Motor neuron (in vitro differentiated cells): ENCODE results near the gene WDR20. TPM values are rescaled to one million over a fixed set of nuclear protein-coding genes. Genes with fewer than 3 reads are reported as not detected.
"Not testable (repeated sequence)": the region's sequence is repeated elsewhere in the genome, so short reads cannot be mapped to it uniquely, and the experiment has no call there.

Experiments
- ATAC-seq, 8 experiments: fragments of 200-7000 bp; cut with Tn5 transposase; replicated peaks in 6 of 8; 2 replicates each; pipeline ENCODE4 v1.8.0; 2021; ENCODE audit warnings: mild to moderate bottlenecking in 8 of 8, moderate library complexity in 8 of 8
- H3K27ac ChIP-seq, 2 donors: fragments of 250-450 bp; sonication (Bioruptor Pico); 2 replicates each; pipeline ENCODE4 v1.9.0; 2021; ENCODE audit warnings: antibody characterized with exemption in 2 of 2, mild to moderate bottlenecking in 2 of 2, moderate library complexity in 1 of 2
- H3K4me1 ChIP-seq, 2 donors: fragments of 250-450 bp; sonication (Bioruptor Pico); replicated peaks in 1 of 2; 2 replicates each; pipeline ENCODE4 v1.6.1; 2021; ENCODE audit warnings: antibody characterized with exemption in 2 of 2, mild to moderate bottlenecking in 2 of 2, moderate library complexity in 1 of 2
- H3K4me3 ChIP-seq, 5 donors: fragments of 250-450 bp; sonication (Bioruptor Pico); 2 replicates each; pipeline ENCODE4 v1.9.0; 2021; ENCODE audit warnings: antibody characterized with exemption in 5 of 5, mild to moderate bottlenecking in 5 of 5, moderate library complexity in 4 of 5
- WGBS, 10 experiments: fragments of 450-650 bp; shearing (Covaris generic); methylation state at CpG; one replicate each; pipeline ENCODE4 v1.0.0; 2022; 5-methylcytosine and 5-hydroxymethylcytosine counted together
- in situ Hi-C, 9 experiments: fragments of 400-800 bp; cut with MboI; loops; one replicate each; pipeline ENCODE4 v1.15.0; 2021; ENCODE audit warnings: low sequenced_read_pairs in 9 of 9, low pct_unique_long_range_greater_than_20kb in 2 of 9; ENCODE audit not compliant: unreplicated experiment in 9 of 9
- total RNA-seq, 8 experiments: library from RNA; unstranded; fragments of 300-600 nt; gene quantifications; 2 replicates each; pipeline versions ENCODE4 v1.2.3 to v1.2.4, GENCODE V29; 2022

The WDR20 gene
- total RNA-seq, 8 experiments from 2014 or later: 15.6 to 32.3 (median 24.8) TPM

- ATAC-seq: no peak
- WGBS, 10 experiments: 30 to 100% (median 64%) methylated on average over 1 to 3 of the region's 3 CpGs; no CpG with 5 or more reads in 2 of the 10 experiments
- H3K4me3 ChIP-seq: no peak overlapping the region
- no peak overlapping the region for H3K27ac ChIP-seq
- in situ Hi-C loops: loop anchor here in 2 of 9 experiments (25.0 kb wide), 2 partner anchors 201 to 399 kb away; partner anchors contain the start of genes MOK (in 1 of the 2) and ZNF839 (in 1 of the 2)
- no peaks in the 10 kb centered on the region for H3K4me1 ChIP-seq
These were observed 28.6 kb upstream of the WDR20 start for GRCh38 chr14:102111101-102111500.

GRCh38 chr14:102116361-102117180, 23.1 kb upstream of the WDR20 start:
- in situ Hi-C loops: loop anchor here in 2 of 9 experiments (25.0 kb wide), 2 partner anchors 196 to 404 kb away; partner anchors contain the start of genes MOK (in 1 of the 2) and ZNF839 (in 1 of the 2)
- ATAC-seq: no peak
- 81 to 100% (median 90%) methylated on average over 1 to 5 of the region's 13 CpGs; no CpG with 5 or more reads in 5 of the 10 experiments for WGBS, 10 experiments
- no peaks in the 10 kb centered on the region for H3K4me1 ChIP-seq
- H3K4me3 ChIP-seq: no peak overlapping the region
- H3K27ac ChIP-seq: no peak overlapping the region

GRCh38 chr14:102117852-102118251, 21.8 kb upstream of the WDR20 start:
- Histone ChIP-seq H3K4me3 (no peak overlapping the region), H3K4me1 (no peaks in the 10 kb centered on the region), H3K27ac (no peak overlapping the region)
- 80 to 100% (median 80%) methylated on average over 1 to 3 of the region's 3 CpGs; no CpG with 5 or more reads in 5 of the 10 experiments for WGBS, 10 experiments
- in situ Hi-C loops: loop anchor here in 2 of 9 experiments (25.0 kb wide), 2 partner anchors 194 to 406 kb away; partner anchors contain the start of genes MOK (in 1 of the 2) and ZNF839 (in 1 of the 2)
- no peak for ATAC-seq

GRCh38 chr14:102120888-102121287, 18.8 kb upstream of the WDR20 start:
- in situ Hi-C loops: loop anchor here in 2 of 9 experiments (25.0 kb wide), 2 partner anchors 191 to 409 kb away; partner anchors contain the start of genes MOK (in 1 of the 2) and ZNF839 (in 1 of the 2)
- no peak overlapping the region for H3K4me3 ChIP-seq
- no peaks in the 10 kb centered on the region for H3K4me1 ChIP-seq
- H3K27ac ChIP-seq: no peak overlapping the region
- ATAC-seq: peak in 1 of 8 experiments; percentile 33
- WGBS, 10 experiments: 40 to 100% (median 67%) methylated on average over 1 of the region's 1 CpG; no CpG with 5 or more reads in 6 of the 10 experiments

GRCh38 chr14:102121567-102121966, 18.1 kb upstream of the WDR20 start:
- 0 to 100% (median 60%) methylated on average over 1 of the region's 1 CpG; no CpG with 5 or more reads in 1 of the 10 experiments for WGBS, 10 experiments
- Histone ChIP-seq H3K4me3 (no peak overlapping the region), H3K27ac (no peak overlapping the region), H3K4me1 (no peaks in the 10 kb centered on the region)
- in situ Hi-C loops: loop anchor here in 2 of 9 experiments (25.0 kb wide), 2 partner anchors 191 to 409 kb away; partner anchors contain the start of genes MOK (in 1 of the 2) and ZNF839 (in 1 of the 2)
- no peak for ATAC-seq

GRCh38 chr14:102124419-102124818, 15.3 kb upstream of the WDR20 start:
- ATAC-seq: no peak
- H3K4me3 ChIP-seq: no peak overlapping the region
- H3K27ac ChIP-seq: no peak overlapping the region
- no peaks in the 10 kb centered on the region for H3K4me1 ChIP-seq
- in situ Hi-C loops: loop anchor here in 2 of 9 experiments (25.0 kb wide), 2 partner anchors 188 to 412 kb away; partner anchors contain the start of genes MOK (in 1 of the 2) and ZNF839 (in 1 of the 2)

GRCh38 chr14:102125546-102125945, 14.2 kb upstream of the WDR20 start:
- Histone ChIP-seq H3K4me1 (no peaks in the 10 kb centered on the region), H3K4me3 (no peak overlapping the region), H3K27ac (no peak overlapping the region)
- WGBS, 10 experiments: 13 to 100% (median 74%) methylated on average over 1 to 5 of the region's 5 CpGs; no CpG with 5 or more reads in 1 of the 10 experiments
- in situ Hi-C loops: no loop called here
- ATAC-seq: peak in 1 of 8 experiments; percentile 62

GRCh38 chr14:102126807-102127455, 12.8 kb upstream of the WDR20 start:
- ATAC-seq: no peak
- Histone ChIP-seq H3K4me1 (no peaks in the 10 kb centered on the region), H3K27ac (no peak overlapping the region), H3K4me3 (no peak overlapping the region)
- 0 to 100% (median 80%) methylated on average over 1 to 5 of the region's 5 CpGs for WGBS, 10 experiments
- in situ Hi-C loops: no loop called here

GRCh38 chr14:102131741-102132140, 8.0 kb upstream of the WDR20 start:
- H3K4me3 ChIP-seq: no peak overlapping the region
- H3K27ac ChIP-seq: no peak overlapping the region
- in situ Hi-C loops: no loop called here
- 82 to 90% (median 83%) methylated on average over 1 to 6 of the region's 6 CpGs; no CpG with 5 or more reads in 7 of the 10 experiments for WGBS, 10 experiments
- no peaks in the 10 kb centered on the region for H3K4me1 ChIP-seq
- ATAC-seq: no peak

- WGBS, 10 experiments: 20 to 100% (median 93%) methylated on average over 1 to 6 of the region's 9 CpGs; no CpG with 5 or more reads in 3 of the 10 experiments
- in situ Hi-C loops, ATAC-seq, H3K27ac ChIP-seq, H3K4me3 ChIP-seq, H3K4me1 ChIP-seq: not testable (repeated sequence)
These were observed 5.7 kb upstream of the WDR20 start for GRCh38 chr14:102134021-102134420.

- H3K27ac ChIP-seq, in situ Hi-C loops, H3K4me1 ChIP-seq, H3K4me3 ChIP-seq, ATAC-seq: not testable (repeated sequence)
- WGBS, 10 experiments: 86 to 100% (median 88%) methylated on average over 1 to 5 of the region's 10 CpGs; no CpG with 5 or more reads in 7 of the 10 experiments
These were observed 5.0 kb upstream of the WDR20 start for GRCh38 chr14:102134719-102135118.

GRCh38 chr14:102135456-102135855, 4.2 kb upstream of the WDR20 start:
- H3K4me3 ChIP-seq, H3K4me1 ChIP-seq, in situ Hi-C loops, ATAC-seq, H3K27ac ChIP-seq: not testable (repeated sequence)
- WGBS, 10 experiments: no CpG with 5 or more reads among the region's 30 CpGs

GRCh38 chr14:102138535-102138934, 1.2 kb upstream of the WDR20 start:
- Histone ChIP-seq H3K27ac (no peak overlapping the region), H3K4me3 (peak overlapping the region; percentile 73 to 99 (median 93)), H3K4me1 (peaks cover 8 to 17% of the 10 kb centered on the region in 2 donors)
- ATAC-seq: no peak
- WGBS, 10 experiments: 11 to 75% (median 23%) methylated on average over 1 to 3 of the region's 3 CpGs; no CpG with 5 or more reads in 1 of the 10 experiments
- in situ Hi-C loops: no loop called here
